ENCODE data around the gene COBL.

DNA sequence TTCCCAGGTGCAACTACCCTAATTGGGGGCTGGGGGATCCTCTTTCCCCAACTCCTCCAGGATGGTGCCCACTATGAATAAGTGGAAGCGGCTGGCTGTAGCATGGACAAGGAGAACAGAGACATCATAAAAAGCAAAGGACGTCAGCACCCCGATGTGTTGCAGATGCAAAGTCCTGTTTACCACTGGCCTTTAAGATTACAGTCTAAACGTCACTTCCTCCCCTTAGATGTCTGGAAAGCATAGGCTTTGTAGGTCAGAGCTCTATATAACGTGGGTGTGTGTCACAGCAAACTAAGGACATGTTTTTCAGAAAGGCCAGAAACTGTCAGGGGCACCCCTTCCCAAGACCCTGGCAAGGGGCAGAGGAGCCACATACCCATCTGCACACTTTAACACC, 7.9 kb downstream of the COBL start:
- TF ChIP-seq, protein P1, sequence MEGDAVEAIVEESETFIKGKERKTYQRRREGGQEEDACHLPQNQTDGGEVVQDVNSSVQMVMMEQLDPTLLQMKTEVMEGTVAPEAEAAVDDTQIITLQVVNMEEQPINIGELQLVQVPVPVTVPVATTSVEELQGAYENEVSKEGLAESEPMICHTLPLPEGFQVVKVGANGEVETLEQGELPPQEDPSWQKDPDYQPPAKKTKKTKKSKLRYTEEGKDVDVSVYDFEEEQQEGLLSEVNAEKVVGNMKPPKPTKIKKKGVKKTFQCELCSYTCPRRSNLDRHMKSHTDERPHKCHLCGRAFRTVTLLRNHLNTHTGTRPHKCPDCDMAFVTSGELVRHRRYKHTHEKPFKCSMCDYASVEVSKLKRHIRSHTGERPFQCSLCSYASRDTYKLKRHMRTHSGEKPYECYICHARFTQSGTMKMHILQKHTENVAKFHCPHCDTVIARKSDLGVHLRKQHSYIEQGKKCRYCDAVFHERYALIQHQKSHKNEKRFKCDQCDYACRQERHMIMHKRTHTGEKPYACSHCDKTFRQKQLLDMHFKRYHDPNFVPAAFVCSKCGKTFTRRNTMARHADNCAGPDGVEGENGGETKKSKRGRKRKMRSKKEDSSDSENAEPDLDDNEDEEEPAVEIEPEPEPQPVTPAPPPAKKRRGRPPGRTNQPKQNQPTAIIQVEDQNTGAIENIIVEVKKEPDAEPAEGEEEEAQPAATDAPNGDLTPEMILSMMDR (IDR thresholded peaks at IDR 0.05) = no peak
- no peak for TF ChIP-seq POLR2A (IDR thresholded peaks at IDR 0.05)

Measured in adrenal gland (tissue), 5 donors.